K562 (cell line): ENCODE results near the gene MRRF. TPM values are rescaled to one million over a fixed set of nuclear protein-coding genes. Genes with fewer than 3 reads are reported as not detected.

Source experiments
- CBX2 ChIP-seq: fragments of 200-600 bp; sonication (generic); IDR thresholded peaks from one replicate; pipeline ENCODE4 v1.6.1; 2012; ENCODE audit warnings: mild to moderate bottlenecking, low read length, inconsistent platforms; ENCODE audit not compliant: insufficient read depth, poor library complexity, severe bottlenecking
- CCAR2 ChIP-seq: fragments of 200-400 bp; formaldehyde crosslinking; IDR thresholded peaks from 2 replicates; pipeline ENCODE4 v1.6.1; 2017; ENCODE audit warnings: mild to moderate bottlenecking, low read depth, low read length
- DNMT1 ChIP-seq: fragments of 450-650 bp; IDR thresholded peaks from 2 replicates; pipeline ENCODE4 v1.6.1; 2016; ENCODE audit warnings: antibody characterized with exemption, mild to moderate bottlenecking
- EGR1 ChIP-seq: fragments of 450-650 bp; conservative IDR thresholded peaks from 2 replicates; pipeline ENCODE4 v1.6.1; 2017; ENCODE audit warnings: mild to moderate bottlenecking
- GATAD2B ChIP-seq: fragments of 450-650 bp; IDR thresholded peaks from 2 replicates; pipeline ENCODE4 v1.6.1; 2017; ENCODE audit warnings: mild to moderate bottlenecking, borderline replicate concordance
- GTF2A2 ChIP-seq: IDR thresholded peaks from 2 replicates; pipeline ENCODE4 v1.6.1; 2016; ENCODE audit warnings: mild to moderate bottlenecking, missing genetic modification characterization, missing compliant biosample characterization
- IFI16 ChIP-seq: fragments of 250-450 bp; sonication (Bioruptor Pico); IDR thresholded peaks from 2 replicates; pipeline ENCODE4 v2.1.2; 2022; ENCODE audit warnings: mild to moderate bottlenecking, inconsistent platforms
- PHF21A ChIP-seq: fragments of 450-650 bp; IDR thresholded peaks from 2 replicates; pipeline ENCODE4 v1.6.1; 2017; ENCODE audit warnings: low read depth, borderline replicate concordance
- POLR3A ChIP-seq: IDR thresholded peaks from 2 replicates; pipeline ENCODE4 v1.6.1; 2011; ENCODE audit warnings: borderline replicate concordance, mild to moderate bottlenecking, moderate library complexity; ENCODE audit not compliant: insufficient read length, insufficient read depth; ENCODE audit errors: extremely low read depth
- SAFB2 ChIP-seq: fragments of 200-400 bp; formaldehyde crosslinking; IDR thresholded peaks from 2 replicates; pipeline ENCODE4 v1.6.1; 2018; ENCODE audit warnings: borderline replicate concordance, low read length, low read depth, moderate library complexity; ENCODE audit not compliant: severe bottlenecking
- SETDB1 ChIP-seq: IDR thresholded peaks from one replicate; pipeline ENCODE4 v1.6.1; 2012; ENCODE audit warnings: low read length, control low read depth, inconsistent platforms
- SMARCE1 ChIP-seq: fragments of 450-650 bp; IDR thresholded peaks from 2 replicates; pipeline ENCODE4 v1.7.1; 2016; ENCODE audit warnings: mild to moderate bottlenecking
- TCFL5 ChIP-seq: fragments of 250-450 bp; sonication (Bioruptor Pico); conservative IDR thresholded peaks from 2 replicates; pipeline ENCODE4 v1.6.1; 2021; ENCODE audit warnings: mild to moderate bottlenecking, moderate library complexity, matching md5 sums
- ZEB2 ChIP-seq: fragments of 450-650 bp; IDR thresholded peaks from 2 replicates; pipeline ENCODE4 v1.6.1; 2016
- ZNF175 ChIP-seq: fragments of 200-800 bp; sonication (Bioruptor generic); IDR thresholded peaks from 2 replicates; pipeline ENCODE4 v1.6.1; 2016; ENCODE audit warnings: low read depth, mild to moderate bottlenecking, missing genetic modification characterization, missing compliant biosample characterization
- ZNF77 ChIP-seq: fragments of 250-450 bp; sonication (Bioruptor Pico); IDR thresholded peaks from 2 replicates; pipeline ENCODE4 v1.5.0; 2020
- ZZZ3 ChIP-seq: fragments of 450-650 bp; IDR thresholded peaks from 2 replicates; pipeline ENCODE4 v1.6.1; 2016; ENCODE audit warnings: antibody characterized with exemption, mild to moderate bottlenecking, moderate library complexity
- polyA plus RNA-seq, 8 experiments: library from polyadenylated mRNA; depleted of rRNA in 4 of 8; stranded (reverse) in 5 of 8; unstranded in 3 of 8; fragments of >200 nt; fragmentation: Nextera tagmentation in 2 of 8; fragmentation: Illumina TruSeq in 1 of 8; extraction: Ambion mirVana in 2 of 8; extraction: Trizol in 1 of 8; gene quantifications; 2 replicates each; pipeline versions ENCODE4 v1.2.1 to v1.2.3, GENCODE V29; 2011 to 2014; ENCODE audit warnings: inconsistent platforms in 1 of 8, missing spikeins in 1 of 8
- total RNA-seq, 7 experiments: library from RNA; depleted of rRNA in 6 of 7; stranded (reverse); fragments of >200 nt in 6 of 7; fragmentation: Illumina TruSeq in 2 of 7; extraction: Trizol in 2 of 7; gene quantifications; 2 replicates each; pipeline versions ENCODE4 v1.2.1 to v1.2.3, GENCODE V29; 2011 to 2021; ENCODE audit warnings: low replicate concordance in 1 of 7
- TF ChIP-seq, protein P1 (sequence below), 2 experiments: fragments of 450-650 bp; IDR thresholded peaks; 2 replicates each; pipeline ENCODE4 v1.6.1; 2018; ENCODE audit warnings: mild to moderate bottlenecking in 2 of 2, low read depth in 1 of 2; ENCODE audit not compliant: partially characterized antibody in 2 of 2
- TF ChIP-seq, protein P2 (sequence below), 2 experiments: fragments of 200-800 bp in 1 of 2; sonication (Bioruptor generic) in 1 of 2; sonication (generic) in 1 of 2; formaldehyde crosslinking in 1 of 2; IDR thresholded peaks in 1 of 2; conservative IDR thresholded peaks in 1 of 2; 2 replicates each; pipeline versions ENCODE4 v1.5.0 to v1.6.1; 2016 to 2020; ENCODE audit warnings: missing compliant biosample characterization in 1 of 2, missing genetic modification characterization in 1 of 2, missing genetic modification reagents in 1 of 2

The MRRF gene
- total and polyA plus RNA-seq, 9 of the 15 experiments (the other 6 are each of a cell fraction or from before 2014, with no cell fraction given): 55.0 to 105 (median 81.2) TPM

GRCh38 chr9:122265149-122265915 lies 650 bp downstream of the MRRF start (continued):
- TF ChIP-seq PHF21A (no peak), DNMT1 (no peak), CCAR2 (no peak), IFI16 (CRISPR knock-in tag) (no peak), ZEB2 (no peak), ZNF77 (CRISPR knock-in tag) (no peak), POLR3A (no peak), GTF2A2 (no peak), SAFB2 (no peak), ZNF175 (CRISPR knock-in tag) (peak; percentile 34; the same call in 1 of the 2 replicates), EGR1 (no peak), TCFL5 (CRISPR knock-in tag) (no peak), ZZZ3 (no peak), CBX2 (no peak), SMARCE1 (no peak), SETDB1 (no peak), GATAD2B (no peak)
- TF ChIP-seq, protein P1, sequence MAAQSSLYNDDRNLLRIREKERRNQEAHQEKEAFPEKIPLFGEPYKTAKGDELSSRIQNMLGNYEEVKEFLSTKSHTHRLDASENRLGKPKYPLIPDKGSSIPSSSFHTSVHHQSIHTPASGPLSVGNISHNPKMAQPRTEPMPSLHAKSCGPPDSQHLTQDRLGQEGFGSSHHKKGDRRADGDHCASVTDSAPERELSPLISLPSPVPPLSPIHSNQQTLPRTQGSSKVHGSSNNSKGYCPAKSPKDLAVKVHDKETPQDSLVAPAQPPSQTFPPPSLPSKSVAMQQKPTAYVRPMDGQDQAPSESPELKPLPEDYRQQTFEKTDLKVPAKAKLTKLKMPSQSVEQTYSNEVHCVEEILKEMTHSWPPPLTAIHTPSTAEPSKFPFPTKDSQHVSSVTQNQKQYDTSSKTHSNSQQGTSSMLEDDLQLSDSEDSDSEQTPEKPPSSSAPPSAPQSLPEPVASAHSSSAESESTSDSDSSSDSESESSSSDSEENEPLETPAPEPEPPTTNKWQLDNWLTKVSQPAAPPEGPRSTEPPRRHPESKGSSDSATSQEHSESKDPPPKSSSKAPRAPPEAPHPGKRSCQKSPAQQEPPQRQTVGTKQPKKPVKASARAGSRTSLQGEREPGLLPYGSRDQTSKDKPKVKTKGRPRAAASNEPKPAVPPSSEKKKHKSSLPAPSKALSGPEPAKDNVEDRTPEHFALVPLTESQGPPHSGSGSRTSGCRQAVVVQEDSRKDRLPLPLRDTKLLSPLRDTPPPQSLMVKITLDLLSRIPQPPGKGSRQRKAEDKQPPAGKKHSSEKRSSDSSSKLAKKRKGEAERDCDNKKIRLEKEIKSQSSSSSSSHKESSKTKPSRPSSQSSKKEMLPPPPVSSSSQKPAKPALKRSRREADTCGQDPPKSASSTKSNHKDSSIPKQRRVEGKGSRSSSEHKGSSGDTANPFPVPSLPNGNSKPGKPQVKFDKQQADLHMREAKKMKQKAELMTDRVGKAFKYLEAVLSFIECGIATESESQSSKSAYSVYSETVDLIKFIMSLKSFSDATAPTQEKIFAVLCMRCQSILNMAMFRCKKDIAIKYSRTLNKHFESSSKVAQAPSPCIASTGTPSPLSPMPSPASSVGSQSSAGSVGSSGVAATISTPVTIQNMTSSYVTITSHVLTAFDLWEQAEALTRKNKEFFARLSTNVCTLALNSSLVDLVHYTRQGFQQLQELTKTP (IDR thresholded peaks at IDR 0.05; ENCODE audit: low read depth in 1 of 2, partially characterized antibody in 2 of 2): no peak
- TF ChIP-seq, protein P2, sequence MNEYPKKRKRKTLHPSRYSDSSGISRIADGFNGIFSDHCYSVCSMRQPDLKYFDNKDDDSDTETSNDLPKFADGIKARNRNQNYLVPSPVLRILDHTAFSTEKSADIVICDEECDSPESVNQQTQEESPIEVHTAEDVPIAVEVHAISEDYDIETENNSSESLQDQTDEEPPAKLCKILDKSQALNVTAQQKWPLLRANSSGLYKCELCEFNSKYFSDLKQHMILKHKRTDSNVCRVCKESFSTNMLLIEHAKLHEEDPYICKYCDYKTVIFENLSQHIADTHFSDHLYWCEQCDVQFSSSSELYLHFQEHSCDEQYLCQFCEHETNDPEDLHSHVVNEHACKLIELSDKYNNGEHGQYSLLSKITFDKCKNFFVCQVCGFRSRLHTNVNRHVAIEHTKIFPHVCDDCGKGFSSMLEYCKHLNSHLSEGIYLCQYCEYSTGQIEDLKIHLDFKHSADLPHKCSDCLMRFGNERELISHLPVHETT (CRISPR knock-in tag; conservative IDR thresholded peaks at IDR 0.05 in 1 of 2, IDR thresholded peaks at IDR 0.05 in 1 of 2): peak in 1 of 2 experiments; percentile 40; a peak in 2 of 4 replicates
